HEK293 (cell line): ENCODE results near the gene MRPS24.

ENCODE experiments used
- GFI1B ChIP-seq: fragments of 450-650 bp; formaldehyde crosslinking; IDR thresholded peaks from 2 replicates; pipeline ENCODE4 v1.5.1; 2016; ENCODE audit warnings: missing biosample characterization, missing genetic modification characterization
- KLF1 ChIP-seq: fragments of 450-650 bp; formaldehyde crosslinking; IDR thresholded peaks from 2 replicates; pipeline ENCODE4 v1.5.1; 2016; ENCODE audit warnings: missing biosample characterization, missing genetic modification characterization
- KLF8 ChIP-seq: fragments of 450-650 bp; formaldehyde crosslinking; IDR thresholded peaks from 2 replicates; pipeline ENCODE4 v1.5.1; 2016; ENCODE audit warnings: missing biosample characterization, missing genetic modification characterization
- OVOL3 ChIP-seq: fragments of 450-650 bp; formaldehyde crosslinking; IDR thresholded peaks from 2 replicates; pipeline ENCODE4 v1.5.1; 2016; ENCODE audit warnings: missing biosample characterization, missing genetic modification characterization
- PRDM10 ChIP-seq: fragments of 450-650 bp; formaldehyde crosslinking; IDR thresholded peaks from 2 replicates; pipeline ENCODE4 v1.5.1; 2016; ENCODE audit warnings: missing biosample characterization, missing genetic modification characterization
- REST ChIP-seq: fragments of 450-650 bp; formaldehyde crosslinking; IDR thresholded peaks from 2 replicates; pipeline ENCODE4 v1.5.1; 2016; ENCODE audit warnings: missing biosample characterization, missing genetic modification characterization
- SCRT1 ChIP-seq: fragments of 450-650 bp; formaldehyde crosslinking; IDR thresholded peaks from 2 replicates; pipeline ENCODE4 v1.5.1; 2016; ENCODE audit warnings: missing biosample characterization, missing genetic modification characterization, borderline replicate concordance
- SP2 ChIP-seq: fragments of 450-650 bp; formaldehyde crosslinking; IDR thresholded peaks from 2 replicates; pipeline ENCODE4 v1.5.1; 2016; ENCODE audit warnings: missing biosample characterization, missing genetic modification characterization
- SP3 ChIP-seq: fragments of 450-650 bp; formaldehyde crosslinking; IDR thresholded peaks from 2 replicates; pipeline ENCODE4 v1.5.1; 2016; ENCODE audit warnings: missing biosample characterization, missing genetic modification characterization
- ZBTB26 ChIP-seq: fragments of 450-650 bp; formaldehyde crosslinking; optimal IDR thresholded peaks from 2 replicates; pipeline ENCODE3; 2016; ENCODE audit warnings: missing biosample characterization, mild to moderate bottlenecking, missing genetic modification characterization
- ZBTB6 ChIP-seq: fragments of 450-650 bp; formaldehyde crosslinking; IDR thresholded peaks from 2 replicates; pipeline ENCODE4 v1.5.1; 2017; ENCODE audit warnings: missing biosample characterization, missing genetic modification characterization
- ZBTB8A ChIP-seq: fragments of 450-650 bp; formaldehyde crosslinking; IDR thresholded peaks from 2 replicates; pipeline ENCODE4 v1.5.1; 2016; ENCODE audit warnings: missing biosample characterization, missing genetic modification characterization
- ZEB2 ChIP-seq: fragments of 450-650 bp; formaldehyde crosslinking; IDR thresholded peaks from 2 replicates; pipeline ENCODE4 v1.5.1; 2016; ENCODE audit warnings: missing biosample characterization, missing genetic modification characterization
- ZNF112 ChIP-seq: fragments of 450-650 bp; formaldehyde crosslinking; IDR thresholded peaks from 2 replicates; pipeline ENCODE4 v1.5.0; 2017; ENCODE audit warnings: missing biosample characterization, missing genetic modification characterization
- ZNF184 ChIP-seq: fragments of 450-650 bp; IDR thresholded peaks from 2 replicates; pipeline ENCODE4 v1.5.1; 2018; ENCODE audit warnings: missing biosample characterization, mild to moderate bottlenecking, missing genetic modification characterization
- ZNF239 ChIP-seq: fragments of 450-650 bp; formaldehyde crosslinking; IDR thresholded peaks from 2 replicates; pipeline ENCODE4 v1.5.1; 2016; ENCODE audit warnings: missing biosample characterization, missing genetic modification characterization
- ZNF24 ChIP-seq: fragments of 450-650 bp; formaldehyde crosslinking; IDR thresholded peaks from 2 replicates; pipeline ENCODE4 v1.5.1; 2016; ENCODE audit warnings: missing biosample characterization, missing genetic modification characterization
- ZNF366 ChIP-seq: fragments of 450-650 bp; formaldehyde crosslinking; conservative IDR thresholded peaks from 2 replicates; pipeline ENCODE4 v1.5.1; 2016; ENCODE audit warnings: missing biosample characterization, missing genetic modification characterization
- ZNF423 ChIP-seq: fragments of 450-650 bp; formaldehyde crosslinking; IDR thresholded peaks from 2 replicates; pipeline ENCODE4 v1.5.1; 2016; ENCODE audit warnings: missing biosample characterization, missing genetic modification characterization
- ZNF426 ChIP-seq: fragments of 450-650 bp; formaldehyde crosslinking; IDR thresholded peaks from 2 replicates; pipeline ENCODE4 v1.5.1; 2017; ENCODE audit warnings: missing biosample characterization, missing genetic modification characterization, mild to moderate bottlenecking, inconsistent platforms, moderate library complexity
- ZNF513 ChIP-seq: fragments of 450-650 bp; IDR thresholded peaks from 2 replicates; pipeline ENCODE4 v1.5.1; 2018; ENCODE audit warnings: missing biosample characterization, missing genetic modification characterization
- ZNF560 ChIP-seq: fragments of 450-650 bp; formaldehyde crosslinking; IDR thresholded peaks from 2 replicates; pipeline ENCODE4 v1.5.1; 2017; ENCODE audit warnings: missing biosample characterization, missing genetic modification characterization, borderline replicate concordance
- ZNF610 ChIP-seq: fragments of 450-650 bp; formaldehyde crosslinking; IDR thresholded peaks from 2 replicates; pipeline ENCODE4 v1.5.1; 2016; ENCODE audit warnings: missing biosample characterization, missing genetic modification characterization, borderline replicate concordance
- ZNF623 ChIP-seq: fragments of 450-650 bp; formaldehyde crosslinking; IDR thresholded peaks from 2 replicates; pipeline ENCODE4 v1.5.1; 2016; ENCODE audit warnings: missing biosample characterization, missing genetic modification characterization
- ZNF629 ChIP-seq: fragments of 450-650 bp; formaldehyde crosslinking; IDR thresholded peaks from 2 replicates; pipeline ENCODE4 v1.5.1; 2017; ENCODE audit warnings: missing biosample characterization, missing genetic modification characterization
- ZNF677 ChIP-seq: fragments of 450-650 bp; IDR thresholded peaks from 2 replicates; pipeline ENCODE4 v1.5.0; 2018; ENCODE audit warnings: missing biosample characterization, mild to moderate bottlenecking, missing genetic modification characterization, moderate library complexity
- ZNF692 ChIP-seq: fragments of 450-650 bp; formaldehyde crosslinking; IDR thresholded peaks from 2 replicates; pipeline ENCODE4 v1.5.1; 2016; ENCODE audit warnings: missing biosample characterization, missing genetic modification characterization
- ZNF776 ChIP-seq: fragments of 450-650 bp; formaldehyde crosslinking; IDR thresholded peaks from 2 replicates; pipeline ENCODE4 v1.5.0; 2017; ENCODE audit warnings: missing biosample characterization, missing genetic modification characterization, borderline replicate concordance

MRPS24 gene

GRCh38 chr7:43906331-43907010, 37.2 kb upstream of the MRPS24 start, which contains the start of gene URGCP (continued):
- no peak for TF ChIP-seq ZNF513 (tag by site-specific recombination)
- TF ChIP-seq ZNF776 (tag by site-specific recombination), result no peak
- no peak for TF ChIP-seq ZNF24 (tag by site-specific recombination)
- no peak for TF ChIP-seq ZNF184
- TF ChIP-seq SCRT1 (tag by site-specific recombination), result no peak
- TF ChIP-seq ZNF610 (tag by site-specific recombination), result no peak
- no peak for TF ChIP-seq ZNF629
- no peak for TF ChIP-seq ZNF239 (tag by site-specific recombination)
- no peak for TF ChIP-seq ZNF560 (tag by site-specific recombination)
- TF ChIP-seq OVOL3 (tag by site-specific recombination), result no peak
- peak; percentile 47 for TF ChIP-seq SP2
- TF ChIP-seq ZNF677 (tag by site-specific recombination), result no peak
- TF ChIP-seq ZBTB26, result peak; percentile 16
- no peak for TF ChIP-seq PRDM10 (tag by site-specific recombination)
- no peak for TF ChIP-seq ZNF423
- no peak for TF ChIP-seq ZNF112 (tag by site-specific recombination)
- TF ChIP-seq ZBTB6 (tag by site-specific recombination), result no peak
- TF ChIP-seq ZEB2 (tag by site-specific recombination), result 0 out of 2 replicates have a peak, but pooled peaks have one; percentile 18
- no peak for TF ChIP-seq REST (tag by site-specific recombination)
- peak; percentile 39 for TF ChIP-seq ZBTB8A (tag by site-specific recombination)
- peak; percentile 59 for TF ChIP-seq KLF1 (tag by site-specific recombination)
- TF ChIP-seq ZNF623 (tag by site-specific recombination), result no peak
- TF ChIP-seq GFI1B (tag by site-specific recombination), result no peak
- TF ChIP-seq KLF8 (tag by site-specific recombination), result peak; percentile 54; the same call in 1 of the 2 replicates
- no peak for TF ChIP-seq ZNF426 (tag by site-specific recombination)
- 0 out of 2 replicates have a peak, but pooled peaks have one; percentile 17 for TF ChIP-seq ZNF692 (tag by site-specific recombination)
- TF ChIP-seq ZNF366 (tag by site-specific recombination), result no peak
- TF ChIP-seq SP3, result peak; percentile 72
